Uterine smooth muscle cell (primary cell): ENCODE data around the gene CFAP97D1. TPM values are rescaled to one million over a fixed set of nuclear protein-coding genes. Genes with fewer than 3 reads are reported as not detected.

Experiments used
- total RNA-seq: library from RNA; depleted of rRNA; stranded (reverse); fragments of >200 nt; gene quantifications from 2 replicates; pipeline ENCODE4 v1.2.3, GENCODE V29; 2014

The CFAP97D1 gene
- total RNA-seq = under 0.01 TPM in 1 of 2 replicates, not detected in the other

DNA sequence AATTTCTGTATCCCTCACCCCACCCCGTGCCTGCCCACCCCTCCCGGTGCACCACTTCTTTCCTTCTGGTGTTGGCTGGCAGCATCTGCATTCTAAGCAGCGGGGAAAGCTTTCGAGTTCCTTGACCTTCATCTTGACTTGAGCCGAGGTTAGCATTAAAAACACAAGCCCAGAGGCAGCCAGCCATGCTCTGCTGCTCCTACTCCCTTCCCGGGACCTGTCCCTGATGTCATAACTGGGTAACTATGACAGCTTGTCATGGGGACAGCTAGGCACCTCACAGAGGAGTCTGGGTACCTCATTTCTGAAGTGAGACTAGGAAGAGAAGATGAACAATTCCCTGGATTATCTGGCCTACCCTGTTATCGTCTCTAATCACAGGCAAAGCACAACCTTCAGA lies at the start of gene CFAP97D1:
Gene CFAP97D1, plus strand, starts transcription at position 301 of the 400 bp plus-strand sequence. Its CDS starts 28 bp downstream, at position 329.

DNA sequence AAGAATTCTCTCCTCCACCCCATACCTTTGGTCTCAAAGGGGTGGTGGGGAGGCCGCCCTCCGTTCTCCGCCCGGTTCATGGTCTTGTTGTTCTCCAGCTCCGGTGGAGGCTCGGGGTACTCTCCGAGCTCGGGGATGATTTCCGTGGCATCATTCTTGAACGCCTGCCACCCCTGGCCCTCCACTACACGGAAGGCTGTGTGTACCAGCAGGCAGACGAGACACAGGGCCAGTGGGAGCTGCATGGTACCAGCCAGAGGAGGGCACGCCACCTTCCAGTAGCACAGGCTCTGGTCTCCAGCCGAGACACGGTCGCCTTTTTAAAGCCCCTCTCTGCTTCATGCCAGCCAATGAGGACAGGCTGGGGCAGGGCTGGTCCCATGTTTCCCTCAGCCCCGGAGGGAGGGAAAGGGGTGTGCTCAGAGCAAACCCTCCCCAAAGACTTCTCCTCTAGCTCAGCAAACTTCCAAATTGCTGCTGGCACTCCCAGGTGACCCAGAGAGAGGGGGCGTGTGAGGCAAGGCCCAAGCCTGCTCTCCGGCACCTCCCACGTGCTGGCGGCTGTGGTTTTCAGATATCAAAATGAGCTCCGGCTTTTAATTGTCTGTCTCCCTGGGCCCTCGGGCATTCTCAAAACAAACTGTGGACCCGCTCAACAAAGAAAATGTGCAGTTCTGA lies 21.6 kb upstream of the CFAP97D1 start, which contains the start of gene SOST:
Gene SOST, minus strand, starts transcription at position 295 of the 678 bp plus-strand sequence. Its CDS starts 50 bp downstream, at position 245.

DNA sequence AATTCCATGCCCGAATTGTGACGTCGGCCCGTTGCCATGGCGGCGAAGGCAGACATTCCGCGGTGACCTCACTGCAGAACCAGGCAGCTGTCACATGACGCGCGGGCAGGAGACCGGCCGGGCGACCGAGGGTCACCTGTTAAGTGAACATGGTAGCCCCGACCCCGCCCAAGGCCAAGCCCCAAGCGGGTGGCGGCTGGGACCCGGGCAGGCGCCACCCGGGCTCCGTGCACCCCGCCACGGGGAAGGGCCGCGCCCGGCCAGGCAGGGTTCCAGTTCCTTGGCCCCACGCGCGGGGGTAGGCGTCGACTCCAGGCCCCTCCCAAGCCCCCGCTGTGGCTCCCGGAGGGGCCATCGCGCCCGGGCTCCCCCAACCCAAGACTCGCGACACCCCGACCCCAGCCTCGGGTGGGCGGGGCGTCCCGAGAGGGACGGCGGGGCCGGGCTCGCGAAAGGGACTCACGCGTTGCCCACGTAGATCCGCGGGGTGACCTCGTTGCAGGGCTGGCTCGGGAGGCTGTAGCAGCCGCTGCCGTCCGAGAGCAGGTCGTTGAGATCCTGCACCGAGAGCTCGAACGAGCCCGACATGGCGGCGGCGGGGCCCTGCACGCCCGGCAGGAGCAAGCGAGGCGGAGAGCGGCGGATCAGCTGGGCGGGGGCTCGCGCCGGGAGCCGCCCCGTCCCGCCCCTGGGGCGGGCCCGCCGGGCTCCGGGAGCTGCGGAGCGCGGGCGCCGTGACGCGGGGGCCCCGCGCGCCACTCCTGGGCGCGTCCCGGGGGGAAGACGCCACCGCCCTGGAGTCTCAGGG lies 1.7 kb upstream of the CFAP97D1 start, which contains the start of gene DUSP3:
Gene DUSP3, minus strand, starts transcription at position 641 of the 808 bp plus-strand sequence. Its CDS starts 53 bp downstream, at position 588.

DNA sequence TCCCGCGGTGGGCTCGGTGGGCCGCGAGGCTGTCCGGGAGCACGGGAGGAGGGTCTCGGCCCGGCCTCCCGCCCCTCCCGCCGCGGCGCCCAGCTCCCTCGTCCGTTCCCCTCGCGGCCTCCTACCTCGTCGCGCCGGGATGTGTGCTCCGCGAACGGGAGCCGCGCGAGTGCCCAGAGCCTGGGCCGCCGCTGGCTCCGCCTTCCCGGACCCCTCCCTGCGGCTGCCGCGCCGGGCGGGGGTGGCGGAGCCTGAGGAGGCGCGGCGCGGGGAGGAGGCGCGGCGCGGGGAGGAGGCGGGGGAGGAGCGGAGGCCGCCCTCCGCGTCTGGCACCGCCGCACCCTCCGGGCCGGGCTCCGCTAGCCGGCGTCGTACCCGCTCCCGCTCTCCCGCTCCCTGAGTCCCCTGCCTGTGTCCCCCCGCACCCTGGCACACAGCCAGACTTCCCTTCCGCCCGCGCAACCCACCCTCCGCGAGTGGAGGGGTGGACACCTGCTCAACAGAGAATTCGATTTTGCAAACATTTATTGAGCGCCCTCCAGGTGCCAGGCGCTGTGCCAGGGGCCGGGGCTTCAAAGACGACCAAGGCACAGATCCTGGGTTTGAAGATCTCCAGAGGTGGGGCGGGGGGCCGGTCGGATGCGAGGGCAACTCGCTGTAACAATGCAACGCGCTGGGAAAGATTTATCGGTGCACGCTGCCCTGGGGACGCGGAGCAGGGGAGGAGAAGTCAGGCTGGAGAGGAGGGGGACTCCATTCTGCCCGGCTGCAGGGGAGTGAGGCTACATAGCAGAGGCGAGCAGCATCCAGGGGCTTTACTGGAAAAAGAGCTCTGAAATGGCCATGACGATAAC lies 53.0 kb downstream of the CFAP97D1 start, which contains the start of gene MPP3:
Gene MPP3, minus strand, starts transcription at position 171 of the 854 bp plus-strand sequence. CDS start 1,240 bp downstream, outside the sequence.

Other genes with a start within 250 kb of the CFAP97D1 start
- gene ETV4, start 234.1 kb upstream of the CFAP97D1 start, total RNA-seq = 2.9 and 4.4 TPM in 2 replicates
- gene MEOX1, start 118.5 kb upstream of the CFAP97D1 start, total RNA-seq = under 0.01 TPM in 1 of 2 replicates, not detected in the other
- gene SOST, start 21.6 kb upstream of the CFAP97D1 start, total RNA-seq = not detected in 2 replicates
- gene DUSP3, start 1.5 kb upstream of the CFAP97D1 start, total RNA-seq = 55.0 and 65.4 TPM in 2 replicates
- 16.2 and 24.5 TPM in 2 replicates for gene MPP3, start 52.7 kb downstream of the CFAP97D1 start, total RNA-seq
- gene CD300LG, start 66.7 kb downstream of the CFAP97D1 start, total RNA-seq = not detected in 2 replicates
- 2.1 and 3.9 TPM in 2 replicates for gene MPP2, start 127.1 kb downstream of the CFAP97D1 start, total RNA-seq
- gene PPY, start 162.0 kb downstream of the CFAP97D1 start, total RNA-seq = not detected in 2 replicates
- not detected in 2 replicates for gene PYY, start 173.5 kb downstream of the CFAP97D1 start, total RNA-seq
- 2.9 and 6.4 TPM in 2 replicates for gene NAGS, start 224.2 kb downstream of the CFAP97D1 start, total RNA-seq
- gene TMEM101, start 234.5 kb downstream of the CFAP97D1 start, total RNA-seq = 88.3 and 104 TPM in 2 replicates